Loucy (cell line): ENCODE data around the gene SLC2A1.

Source experiments
- H2AFZ ChIP-seq: fragments of 200-600 bp; sonication (generic); 2 replicates; pipeline ENCODE4 v1.6.0; 2016; ENCODE audit warnings: antibody characterized with exemption, mild to moderate bottlenecking, low read length, moderate library complexity
- H3F3A ChIP-seq: fragments of 200-600 bp; 2 replicates; pipeline ENCODE4 v1.6.0; 2016; ENCODE audit warnings: antibody characterized with exemption, low read depth, mild to moderate bottlenecking
- H3K27me3 ChIP-seq: fragments of 200-600 bp; sonication (generic); 2 replicates; pipeline ENCODE4 v1.6.1; 2014; ENCODE audit warnings: low read length, mild to moderate bottlenecking; ENCODE audit not compliant: insufficient read depth, poor library complexity, severe bottlenecking
- H3K36me3 ChIP-seq: fragments of 200-600 bp; sonication (generic); 2 replicates; pipeline ENCODE4 v1.6.1; 2016; ENCODE audit warnings: low read length; ENCODE audit not compliant: insufficient read depth
- H3K4me1 ChIP-seq: fragments of 200-600 bp; sonication (generic); 2 replicates; pipeline ENCODE4 v1.5.1; 2014; ENCODE audit warnings: low read length, mild to moderate bottlenecking; ENCODE audit not compliant: insufficient read depth, poor library complexity, severe bottlenecking
- H3K4me2 ChIP-seq: fragments of 200-600 bp; sonication (generic); 2 replicates; pipeline ENCODE4 v1.6.0; 2014; ENCODE audit warnings: antibody characterized with exemption, low read length, low read depth, mild to moderate bottlenecking; ENCODE audit not compliant: poor library complexity, severe bottlenecking
- H3K4me3 ChIP-seq: fragments of 200-600 bp; sonication (generic); 2 replicates; pipeline ENCODE4 v1.5.1; 2014; ENCODE audit warnings: low read length, mild to moderate bottlenecking, mixed read lengths; ENCODE audit not compliant: poor library complexity, severe bottlenecking
- H3K79me2 ChIP-seq: fragments of 200-600 bp; sonication (generic); 2 replicates; pipeline ENCODE4 v1.6.1; 2014; ENCODE audit warnings: low read length; ENCODE audit not compliant: insufficient read depth
- H3K9ac ChIP-seq: fragments of 200-600 bp; sonication (generic); 2 replicates; pipeline ENCODE4 v1.6.0; 2014; ENCODE audit warnings: mild to moderate bottlenecking, low read depth, low read length, moderate library complexity; ENCODE audit not compliant: poor library complexity, severe bottlenecking
- H3K9me2 ChIP-seq: fragments of 200-600 bp; sonication (generic); replicated peaks from 2 replicates; pipeline ENCODE4 v1.6.1; 2016; ENCODE audit warnings: low read depth, low read length, mixed read lengths
- H3K9me3 ChIP-seq: fragments of 200-600 bp; sonication (generic); 2 replicates; pipeline ENCODE4 v1.6.1; 2014; ENCODE audit warnings: mild to moderate bottlenecking, antibody characterized with exemption, low read length, low read depth; ENCODE audit not compliant: insufficient read depth
- H4K20me1 ChIP-seq: fragments of 200-600 bp; sonication (generic); 2 replicates; pipeline ENCODE4 v1.6.0; 2014; ENCODE audit warnings: antibody characterized with exemption, low read length, mild to moderate bottlenecking; ENCODE audit not compliant: insufficient read depth, poor library complexity, severe bottlenecking
- EZH2phosphoT487 ChIP-seq: fragments of 200-600 bp; IDR thresholded peaks from 2 replicates; pipeline ENCODE4 v1.6.1; 2018; ENCODE audit warnings: antibody characterized with exemption, mild to moderate bottlenecking, moderate library complexity, borderline replicate concordance
- TF ChIP-seq, protein P1 (sequence below): fragments of 200-600 bp; sonication (generic); conservative IDR thresholded peaks from 2 replicates; pipeline ENCODE4 v1.5.1; 2014; ENCODE audit warnings: mild to moderate bottlenecking, antibody characterized with exemption, low read length

The SLC2A1 gene

DNA sequence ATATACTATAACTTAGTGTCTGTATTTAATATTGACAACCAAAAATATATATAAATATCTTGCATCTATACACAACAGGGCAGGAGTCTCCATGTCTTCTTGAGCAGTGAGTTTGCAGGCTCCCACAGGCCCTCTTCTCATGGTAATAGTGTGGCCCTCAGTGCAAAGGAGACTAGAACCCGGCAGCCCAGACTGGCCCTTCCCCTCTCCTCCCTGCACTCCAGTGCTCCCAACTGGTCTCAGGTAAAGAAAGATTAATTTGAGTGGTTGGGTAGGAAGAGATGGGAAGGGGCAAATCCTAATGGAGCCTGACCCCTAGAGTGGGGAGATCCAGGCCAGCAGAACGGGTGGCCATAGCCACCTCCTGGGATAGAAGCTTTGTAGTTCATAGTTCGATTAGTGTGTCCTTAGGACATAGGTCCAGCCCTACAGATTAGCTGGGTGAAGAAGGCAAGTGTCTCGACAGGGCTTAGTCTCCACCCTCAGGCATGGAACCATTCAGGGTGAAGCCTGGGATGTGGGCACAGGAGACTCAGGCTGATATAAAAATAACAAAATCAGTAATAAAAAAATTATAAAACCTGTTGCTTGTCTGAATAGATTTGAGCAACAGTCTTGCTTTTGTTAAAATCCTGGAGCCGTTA, 32.3 kb downstream of the SLC2A1 start:
- H3K79me2 ChIP-seq = peaks cover 17% of the 10 kb centered on the region; the same call in 1 of the 2 replicates
- H3K27me3 ChIP-seq = no peaks in the 10 kb centered on the region
- H3K9ac ChIP-seq = no peak overlapping the region
- H3K4me1 ChIP-seq = peaks cover 22% of the 10 kb centered on the region
- no peak for TF ChIP-seq EZH2phosphoT487
- TF ChIP-seq, protein P1, sequence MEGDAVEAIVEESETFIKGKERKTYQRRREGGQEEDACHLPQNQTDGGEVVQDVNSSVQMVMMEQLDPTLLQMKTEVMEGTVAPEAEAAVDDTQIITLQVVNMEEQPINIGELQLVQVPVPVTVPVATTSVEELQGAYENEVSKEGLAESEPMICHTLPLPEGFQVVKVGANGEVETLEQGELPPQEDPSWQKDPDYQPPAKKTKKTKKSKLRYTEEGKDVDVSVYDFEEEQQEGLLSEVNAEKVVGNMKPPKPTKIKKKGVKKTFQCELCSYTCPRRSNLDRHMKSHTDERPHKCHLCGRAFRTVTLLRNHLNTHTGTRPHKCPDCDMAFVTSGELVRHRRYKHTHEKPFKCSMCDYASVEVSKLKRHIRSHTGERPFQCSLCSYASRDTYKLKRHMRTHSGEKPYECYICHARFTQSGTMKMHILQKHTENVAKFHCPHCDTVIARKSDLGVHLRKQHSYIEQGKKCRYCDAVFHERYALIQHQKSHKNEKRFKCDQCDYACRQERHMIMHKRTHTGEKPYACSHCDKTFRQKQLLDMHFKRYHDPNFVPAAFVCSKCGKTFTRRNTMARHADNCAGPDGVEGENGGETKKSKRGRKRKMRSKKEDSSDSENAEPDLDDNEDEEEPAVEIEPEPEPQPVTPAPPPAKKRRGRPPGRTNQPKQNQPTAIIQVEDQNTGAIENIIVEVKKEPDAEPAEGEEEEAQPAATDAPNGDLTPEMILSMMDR = no peak
- H2AFZ ChIP-seq = no peak overlapping the region
- H3K36me3 ChIP-seq = peaks cover 60% of the 10 kb centered on the region
- H3F3A ChIP-seq = peaks cover 3% of the 10 kb centered on the region; the same call in 1 of the 2 replicates
- H3K9me2 ChIP-seq = no peaks in the 10 kb centered on the region
- no peak overlapping the region for H3K4me3 ChIP-seq
- peaks cover 8% of the 10 kb centered on the region for H4K20me1 ChIP-seq
- H3K9me3 ChIP-seq = no peaks in the 10 kb centered on the region
- H3K4me2 ChIP-seq = no peak overlapping the region

DNA sequence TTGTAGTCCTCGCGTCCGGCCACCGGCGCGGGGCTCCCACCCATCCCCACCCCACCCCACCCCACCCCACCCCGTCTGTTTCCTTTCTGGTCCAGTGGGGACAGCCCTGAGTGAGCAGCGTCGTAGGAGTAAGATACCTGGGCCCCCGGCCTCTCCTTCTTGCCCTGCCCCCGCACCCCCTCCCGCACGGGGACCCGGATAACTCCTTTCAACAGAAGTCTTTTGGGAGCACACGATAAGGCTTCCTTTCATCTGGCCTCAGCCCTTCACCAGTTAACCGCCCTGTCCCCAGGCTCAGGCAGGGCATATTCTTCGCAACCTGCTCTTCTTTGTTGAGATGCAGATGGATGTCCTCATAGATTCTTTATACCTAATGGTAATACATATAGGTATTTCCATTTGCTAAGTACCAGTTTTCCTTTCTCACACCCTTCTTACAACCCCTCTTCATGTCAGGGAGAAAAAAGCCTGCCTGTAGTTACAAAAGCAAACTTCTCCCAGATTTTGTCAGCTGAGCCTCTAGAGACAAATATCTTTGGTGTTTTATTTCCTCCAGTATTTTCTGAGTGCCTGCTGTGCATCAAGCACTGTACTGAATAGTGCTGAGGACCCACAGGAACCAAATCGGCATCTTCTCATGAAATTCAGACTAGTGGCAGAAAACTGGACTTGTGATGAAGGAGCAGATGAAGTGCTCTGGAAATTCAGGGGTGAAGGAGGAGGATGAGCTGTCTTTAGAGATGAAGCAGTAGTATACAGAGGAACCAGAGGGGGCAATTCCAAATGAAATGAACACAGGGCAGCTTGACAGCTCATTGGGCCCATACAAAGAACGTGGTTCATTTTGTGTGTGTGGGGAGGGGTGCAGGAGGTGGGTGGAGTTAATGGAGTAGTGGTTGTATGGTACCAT, 33.6 kb downstream of the SLC2A1 start:
- no peaks in the 10 kb centered on the region for H3F3A ChIP-seq
- H2AFZ ChIP-seq = no peak overlapping the region
- H3K27me3 ChIP-seq = no peaks in the 10 kb centered on the region
- H3K4me2 ChIP-seq = peak overlapping the region; percentile 82
- H3K9ac ChIP-seq = peak overlapping the region; percentile 81
- no peaks in the 10 kb centered on the region for H3K9me3 ChIP-seq
- H3K4me3 ChIP-seq = peak overlapping the region; percentile 82
- peaks cover 4% of the 10 kb centered on the region; the same call in 1 of the 2 replicates for H3K79me2 ChIP-seq
- peaks cover 12% of the 10 kb centered on the region for H3K4me1 ChIP-seq
- no peaks in the 10 kb centered on the region for H4K20me1 ChIP-seq
- H3K36me3 ChIP-seq = peaks cover 51% of the 10 kb centered on the region; the same call in 1 of the 2 replicates
- TF ChIP-seq EZH2phosphoT487 = no peak
- TF ChIP-seq, protein P1 = no peak
- no peaks in the 10 kb centered on the region for H3K9me2 ChIP-seq

DNA sequence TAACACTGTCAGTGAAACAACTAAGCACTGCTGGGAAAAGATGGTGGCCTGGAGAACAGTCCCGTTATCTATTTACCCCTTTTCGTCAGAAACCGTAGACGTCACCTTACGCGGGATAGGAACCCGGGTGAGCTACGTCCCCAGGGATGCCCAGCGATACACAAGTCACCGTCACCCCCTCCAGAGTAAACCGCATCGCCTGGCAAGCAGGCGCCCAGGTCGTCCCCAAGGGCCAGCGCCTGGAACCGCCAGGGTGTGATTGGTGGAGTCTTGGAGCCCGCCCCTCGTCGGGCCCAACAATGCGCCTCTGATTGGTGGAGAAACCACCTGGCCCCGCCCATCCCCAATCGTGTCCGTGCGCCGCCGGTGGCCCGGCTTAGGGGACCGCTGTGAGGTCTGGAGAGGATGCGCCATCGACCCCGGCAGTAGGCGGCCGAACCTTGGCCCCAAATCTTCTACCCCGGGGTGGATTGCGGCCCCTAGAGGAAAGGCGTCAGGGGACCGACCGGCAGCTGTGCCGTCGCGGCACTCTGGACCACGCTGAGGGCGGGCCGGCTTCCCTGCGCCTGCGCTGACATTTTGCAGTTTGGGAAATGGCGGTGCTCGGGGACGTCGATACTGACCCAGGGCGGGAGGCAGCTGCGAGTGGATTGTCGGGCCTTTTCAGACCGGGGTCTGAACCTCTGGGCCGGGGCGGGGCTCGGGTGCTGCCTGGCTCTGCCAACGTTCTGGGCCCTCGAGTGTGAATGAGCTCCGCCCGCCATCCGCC, 34.4 kb downstream of the SLC2A1 start:
- H3K27me3 ChIP-seq = no peaks in the 10 kb centered on the region
- peaks cover 43% of the 10 kb centered on the region; the same call in 1 of the 2 replicates for H3K36me3 ChIP-seq
- no peaks in the 10 kb centered on the region for H3K9me2 ChIP-seq
- TF ChIP-seq, protein P1 = no peak
- TF ChIP-seq EZH2phosphoT487 = no peak
- H3K4me3 ChIP-seq = peak overlapping the region; percentile 82
- H3K4me2 ChIP-seq = peak overlapping the region; percentile 82
- H3K4me1 ChIP-seq = peaks cover 12% of the 10 kb centered on the region
- no peaks in the 10 kb centered on the region for H3F3A ChIP-seq
- H3K9me3 ChIP-seq = no peaks in the 10 kb centered on the region
- H3K9ac ChIP-seq = peak overlapping the region; percentile 81
- peak overlapping the region; percentile 97 for H2AFZ ChIP-seq
- no peaks in the 10 kb centered on the region for H3K79me2 ChIP-seq
- H4K20me1 ChIP-seq = no peaks in the 10 kb centered on the region
